ENCODE data around the gene MIOX.

- no peak for TF ChIP-seq POLR2A (IDR thresholded peaks at IDR 0.05)
- TF ChIP-seq CTCF (IDR thresholded peaks at IDR 0.05) = no peak
Measured at GRCh38 chr22:50471197-50471847, 15.3 kb upstream of the MIOX start.

All from uterus (tissue), 2 donors.